GM12864 (cell line): Measurements from ENCODE around the gene SLC1A1.

ENCODE experiments used
- DNase-seq: peaks from one replicate; pipeline ENCODE4 v3.0.0-alpha.2; 2011; ENCODE audit warnings: low read depth
- H3K4me3 ChIP-seq: 2 replicates; pipeline ENCODE4 v1.5.1; 2011; ENCODE audit warnings: mild to moderate bottlenecking, low read depth, low read length, control low read depth
- CTCF ChIP-seq: IDR thresholded peaks from 2 replicates; pipeline ENCODE4 v1.5.1; 2011; ENCODE audit warnings: low read depth, mild to moderate bottlenecking, moderate library complexity, low read length, control low read depth, inconsistent platforms; ENCODE audit errors: missing control alignments

The SLC1A1 gene

GRCh38 chr9:4489919-4490704, at the start of gene SLC1A1:
TSS of gene SLC1A1 (plus strand) at chr9:4490468. CDS start at chr9:4490680, 212 bp downstream.
- peak within 1 kb of the TSS; percentile 97 for H3K4me3 ChIP-seq

GRCh38 chr9:4442806-4443205, 47.5 kb upstream of the SLC1A1 start:
- no peak overlapping the region for H3K4me3 ChIP-seq
- no peak for DNase-seq
- TF ChIP-seq CTCF, result no peak

More at GRCh38 chr9:4489919-4490704, at the start of gene SLC1A1:
- DNase-seq, result peak; percentile 53
- no peak for TF ChIP-seq CTCF

- H3K4me3 ChIP-seq, result no peak overlapping the region
- no peak for TF ChIP-seq CTCF
- DNase-seq, result no peak
These were observed 46.8 kb upstream of the SLC1A1 start for GRCh38 chr9:4443439-4443838.

- no peak for TF ChIP-seq CTCF
- no peak overlapping the region for H3K4me3 ChIP-seq
- no peak for DNase-seq
These were observed 28.8 kb upstream of the SLC1A1 start for GRCh38 chr9:4461437-4461836.

GRCh38 chr9:4463824-4464223, 26.4 kb upstream of the SLC1A1 start:
- no peak for TF ChIP-seq CTCF
- DNase-seq, result no peak
- no peak overlapping the region for H3K4me3 ChIP-seq

GRCh38 chr9:4464911-4465513, 25.3 kb upstream of the SLC1A1 start:
- no peak for TF ChIP-seq CTCF
- H3K4me3 ChIP-seq, result no peak overlapping the region; the same call in 1 of the 2 replicates
- DNase-seq, result peak; percentile 95
